Caco-2 (cell line): Measurements from ENCODE around the gene PLXDC2. TPM values are rescaled to one million over a fixed set of nuclear protein-coding genes. Genes with fewer than 3 reads are reported as not detected.
A peak's percentile ranks its signal among the peaks of the same experiment; 100 is the strongest.
"Not testable (repeated sequence)": the region's sequence is repeated elsewhere in the genome, so short reads cannot be mapped to it uniquely, and the experiment has no call there.

Experiments
- Bru-seq: library from RNA; stranded (reverse); fragments of 400-500 nt; gene quantifications from one replicate; lab custom pipeline; 2021; lab: Mats Ljungman, UMichigan
- BruChase-seq, 2 experiments: library from RNA; stranded (reverse); fragments of 400-500 nt; gene quantifications; one replicate each; lab custom pipeline; 2021; lab: Mats Ljungman, UMichigan
- BruUV-seq: library from RNA; stranded (reverse); fragments of 400-500 nt; replicated peaks from 2 replicates; lab custom pipeline; 2021; lab: Mats Ljungman, UMichigan
- CTCF ChIA-PET: fragments of 300-600 bp; sonication (Branson Sonifier 250); formaldehyde crosslinking; loops from one replicate; lab custom pipeline; 2022; ENCODE audit warnings: antibody characterized with exemption; lab: Charles Lee
- POLR2A ChIA-PET: fragments of 300-600 bp; sonication (Branson Sonifier 250); formaldehyde crosslinking; loops from one replicate; lab custom pipeline; 2022; ENCODE audit warnings: antibody characterized with exemption; lab: Charles Lee
- DNase-seq, 2 experiments: peaks; one replicate each; pipeline versions ENCODE4 v3.0.0 to v3.0.0-alpha.2; 2020 to 2022
- H3K27me3 ChIP-seq: replicated peaks from 2 replicates; pipeline ENCODE4 v1.6.0; 2011; ENCODE audit warnings: low read length; ENCODE audit not compliant: control insufficient read depth, insufficient read depth
- H3K36me3 ChIP-seq: 2 replicates; pipeline ENCODE4 v1.5.1; 2011; ENCODE audit warnings: low read length; ENCODE audit not compliant: control insufficient read depth, insufficient read depth
- H3K4me1 ChIP-seq: fragments of 250-450 bp; sonication (Bioruptor Pico); 2 replicates; pipeline ENCODE4 v1.5.1; 2020; ENCODE audit warnings: mild to moderate bottlenecking
- H3K4me3 ChIP-seq: 2 replicates; pipeline ENCODE4 v1.5.1; 2011; ENCODE audit warnings: low read depth, mild to moderate bottlenecking, control low read depth, low read length
- H3K9me3 ChIP-seq: fragments of 250-450 bp; sonication (Bioruptor Pico); 2 replicates; pipeline ENCODE4 v1.5.1; 2020; ENCODE audit warnings: mild to moderate bottlenecking, moderate library complexity
- H3K27ac Mint-ChIP-seq: one replicate; pipeline ENCODE4 v1.8.0; 2022; ENCODE audit warnings: mixed read lengths; ENCODE audit not compliant: unreplicated experiment
- H3K27me3 Mint-ChIP-seq: one replicate; pipeline ENCODE4 v1.8.0; 2022; ENCODE audit warnings: mixed read lengths; ENCODE audit not compliant: insufficient read depth, unreplicated experiment
- H3K36me3 Mint-ChIP-seq: one replicate; pipeline ENCODE4 v1.8.0; 2022; ENCODE audit warnings: mild to moderate bottlenecking, mixed read lengths; ENCODE audit not compliant: insufficient read depth, unreplicated experiment
- H3K4me1 Mint-ChIP-seq: one replicate; pipeline ENCODE4 v1.8.0; 2022; ENCODE audit warnings: low read depth, mixed read lengths; ENCODE audit not compliant: unreplicated experiment
- H3K4me3 Mint-ChIP-seq: one replicate; pipeline ENCODE4 v1.8.0; 2022; ENCODE audit warnings: mild to moderate bottlenecking, moderate library complexity, mixed read lengths; ENCODE audit not compliant: unreplicated experiment
- H3K9me3 Mint-ChIP-seq: one replicate; pipeline ENCODE4 v1.8.0; 2022; ENCODE audit warnings: mixed read lengths; ENCODE audit not compliant: unreplicated experiment
- intact Hi-C: fragments of 100-400 bp; cut with micrococcal nuclease; formaldehyde crosslinking; loops from one replicate; pipeline ENCODE4 v1.10.0; 2022; ENCODE audit not compliant: unreplicated experiment
- long read RNA-seq: library from polyadenylated mRNA; stranded (forward); transcript quantifications from one replicate; pipeline ENCODE4 v2.0.0, GENCODE V29; 2022
- total RNA-seq: library from RNA; stranded (reverse); gene quantifications from 2 replicates; pipeline ENCODE4 v1.2.3, GENCODE V29; 2022
- TF ChIP-seq, protein P1 (sequence below), 2 experiments: fragments of 200-600 bp in 1 of 2; IDR thresholded peaks; 1 replicate in 1 of 2; 2 replicates in 1 of 2; pipeline versions ENCODE4 v1.5.1 to v1.8.0; 2011 to 2022; ENCODE audit warnings: antibody characterized with exemption in 1 of 2, control low read depth in 1 of 2, inconsistent platforms in 1 of 2, low read depth in 1 of 2, low read length in 1 of 2, mild to moderate bottlenecking in 1 of 2, moderate library complexity in 1 of 2; ENCODE audit not compliant: insufficient read depth in 1 of 2, severe bottlenecking in 1 of 2, unreplicated experiment in 1 of 2

The PLXDC2 gene
- total RNA-seq (0.54 and 1.2 TPM in 2 replicates), Bru-seq, nascent RNA (percentile 42 among the genes with signal in this experiment), BruChase-seq, experiment 1, labeled RNA remaining after a 2-hour chase (percentile 36 among the genes with signal in this experiment), BruChase-seq, experiment 2, labeled RNA remaining after a 6-hour chase (percentile 41 among the genes with signal in this experiment)
- long read RNA-seq, partial matches to known transcripts: 0 of 1 reads
- long read RNA-seq, other reads (novel, unspliced or antisense): 1 of 1 reads

DNA sequence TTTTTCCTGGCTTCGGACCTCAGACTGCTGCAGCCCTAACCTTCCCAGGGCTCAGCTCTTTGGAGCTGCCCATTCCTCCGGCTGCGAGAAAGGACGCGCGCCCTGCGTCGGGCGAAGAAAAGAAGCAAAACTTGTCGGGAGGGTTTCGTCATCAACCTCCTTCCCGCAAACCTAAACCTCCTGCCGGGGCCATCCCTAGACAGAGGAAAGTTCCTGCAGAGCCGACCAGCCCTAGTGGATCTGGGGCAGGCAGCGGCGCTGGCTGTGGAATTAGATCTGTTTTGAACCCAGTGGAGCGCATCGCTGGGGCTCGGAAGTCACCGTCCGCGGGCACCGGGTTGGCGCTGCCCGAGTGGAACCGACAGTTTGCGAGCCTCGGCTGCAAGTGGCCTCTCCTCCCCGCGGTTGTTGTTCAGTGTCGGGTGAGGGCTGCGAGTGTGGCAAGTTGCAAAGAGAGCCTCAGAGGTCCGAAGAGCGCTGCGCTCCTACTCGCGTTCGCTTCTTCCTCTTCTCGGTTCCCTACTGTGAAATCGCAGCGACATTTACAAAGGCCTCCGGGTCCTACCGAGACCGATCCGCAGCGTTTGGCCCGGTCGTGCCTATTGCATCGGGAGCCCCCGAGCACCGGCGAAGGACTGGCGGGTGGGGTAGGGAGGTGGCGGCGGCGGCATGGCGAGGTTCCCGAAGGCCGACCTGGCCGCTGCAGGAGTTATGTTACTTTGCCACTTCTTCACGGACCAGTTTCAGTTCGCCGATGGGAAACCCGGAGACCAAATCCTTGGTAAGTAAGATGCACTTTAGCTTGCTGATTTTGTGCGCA is at the start of gene PLXDC2:
Gene PLXDC2 (plus strand): TSS at position 22 of the 820 bp plus-strand sequence.
- H3K9me3 Mint-ChIP-seq: no peaks in the 10 kb centered on the region
- H3K4me1 Mint-ChIP-seq: no peaks in the 10 kb centered on the region
- Histone ChIP-seq H3K27me3 (peaks cover 8% of the 10 kb centered on the region), H3K4me1 (no peaks in the 10 kb centered on the region), H3K4me3 (peak within 1 kb of the TSS; percentile 51), H3K36me3 (no peaks in the 10 kb centered on the region), H3K9me3 (no peaks in the 10 kb centered on the region)
- no peak within 1 kb of the TSS for H3K27ac Mint-ChIP-seq
- H3K4me3 Mint-ChIP-seq: peak within 1 kb of the TSS; percentile 89
- TF ChIP-seq, protein P1, sequence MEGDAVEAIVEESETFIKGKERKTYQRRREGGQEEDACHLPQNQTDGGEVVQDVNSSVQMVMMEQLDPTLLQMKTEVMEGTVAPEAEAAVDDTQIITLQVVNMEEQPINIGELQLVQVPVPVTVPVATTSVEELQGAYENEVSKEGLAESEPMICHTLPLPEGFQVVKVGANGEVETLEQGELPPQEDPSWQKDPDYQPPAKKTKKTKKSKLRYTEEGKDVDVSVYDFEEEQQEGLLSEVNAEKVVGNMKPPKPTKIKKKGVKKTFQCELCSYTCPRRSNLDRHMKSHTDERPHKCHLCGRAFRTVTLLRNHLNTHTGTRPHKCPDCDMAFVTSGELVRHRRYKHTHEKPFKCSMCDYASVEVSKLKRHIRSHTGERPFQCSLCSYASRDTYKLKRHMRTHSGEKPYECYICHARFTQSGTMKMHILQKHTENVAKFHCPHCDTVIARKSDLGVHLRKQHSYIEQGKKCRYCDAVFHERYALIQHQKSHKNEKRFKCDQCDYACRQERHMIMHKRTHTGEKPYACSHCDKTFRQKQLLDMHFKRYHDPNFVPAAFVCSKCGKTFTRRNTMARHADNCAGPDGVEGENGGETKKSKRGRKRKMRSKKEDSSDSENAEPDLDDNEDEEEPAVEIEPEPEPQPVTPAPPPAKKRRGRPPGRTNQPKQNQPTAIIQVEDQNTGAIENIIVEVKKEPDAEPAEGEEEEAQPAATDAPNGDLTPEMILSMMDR (IDR thresholded peaks at IDR 0.05; ENCODE audit: insufficient read depth in 1 of 2, low read depth in 1 of 2, low read length in 1 of 2, severe bottlenecking in 1 of 2, unreplicated experiment in 1 of 2): no peak
- intact Hi-C loops: loop anchor here (5.0 to 10.0 kb wide), 2 partner anchors 96 to 1132 kb away; no protein-coding TSS in a partner anchor
- BruUV-seq: no TSS peak
- POLR2A ChIA-PET: interaction anchor here (0.6 kb wide), 1 partner anchor 1469 kb away, joined by 9 read pairs; no protein-coding TSS in a partner anchor
- peaks cover 33% of the 10 kb centered on the region for H3K27me3 Mint-ChIP-seq
- H3K36me3 Mint-ChIP-seq: no peaks in the 10 kb centered on the region
- CTCF ChIA-PET: no interaction called here
- peak in 1 of 2 experiments; percentile 30 for DNase-seq

DNA sequence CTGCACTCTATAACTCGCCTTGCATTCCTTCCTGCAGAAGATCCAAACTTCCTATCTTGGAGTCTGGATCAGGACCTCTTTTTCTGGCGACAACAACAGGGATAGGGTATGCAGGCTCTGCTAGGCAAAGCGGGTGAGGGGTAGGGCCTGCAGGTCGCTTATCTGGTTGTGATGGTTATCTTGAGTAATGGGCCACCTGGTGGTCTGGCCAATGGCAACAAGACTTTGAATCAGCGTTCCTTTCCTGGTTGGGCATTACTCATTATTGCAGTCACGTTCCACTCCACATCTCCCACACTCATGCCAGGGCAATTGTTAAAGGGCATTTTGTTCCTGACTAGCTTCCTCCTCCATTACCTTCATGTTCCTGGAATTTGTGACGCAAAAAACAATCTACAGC is 48.4 kb upstream of the PLXDC2 start:
- CTCF ChIA-PET: no interaction called here
- no peaks in the 10 kb centered on the region for H3K27me3 Mint-ChIP-seq
- H3K9me3 Mint-ChIP-seq: no peaks in the 10 kb centered on the region
- no peaks in the 10 kb centered on the region for H3K36me3 Mint-ChIP-seq
- no TSS peak for BruUV-seq
- peaks cover 9% of the 10 kb centered on the region for H3K4me1 Mint-ChIP-seq
- Histone ChIP-seq H3K27me3 (no peaks in the 10 kb centered on the region), H3K9me3 (no peaks in the 10 kb centered on the region), H3K4me3 (no peak overlapping the region), H3K36me3 (no peaks in the 10 kb centered on the region), H3K4me1 (no peaks in the 10 kb centered on the region)
- H3K4me3 Mint-ChIP-seq: no peak overlapping the region
- intact Hi-C loops: no loop called here
- peak in 1 of 2 experiments; percentile 20 for DNase-seq
- TF ChIP-seq, protein P1 (IDR thresholded peaks at IDR 0.05; ENCODE audit: insufficient read depth in 1 of 2, low read depth in 1 of 2, low read length in 1 of 2, severe bottlenecking in 1 of 2, unreplicated experiment in 1 of 2): no peak
- no peak overlapping the region for H3K27ac Mint-ChIP-seq
- POLR2A ChIA-PET: interaction anchor here (0.5 kb wide), 1 partner anchor 12 kb away, joined by 3 read pairs; no protein-coding TSS in a partner anchor

DNA sequence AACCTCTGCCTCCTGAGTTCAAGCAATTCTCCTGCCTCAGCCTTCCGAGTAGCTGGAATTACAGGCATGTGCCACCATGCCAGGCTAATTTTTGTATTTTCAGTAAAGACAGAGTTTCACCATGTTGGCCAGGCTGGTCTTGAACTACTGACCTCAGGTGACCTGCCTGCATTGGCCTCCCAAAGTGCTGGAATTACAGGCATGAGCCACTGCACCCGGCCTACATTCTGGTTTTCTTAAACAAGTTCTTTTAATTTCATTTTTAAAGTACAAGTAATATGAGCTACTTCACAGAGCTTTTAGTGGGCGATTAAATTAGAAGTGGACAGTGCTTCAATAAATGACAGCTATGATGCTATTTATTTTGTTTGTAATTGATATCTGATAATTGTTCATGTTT is 46.4 kb upstream of the PLXDC2 start:
- intact Hi-C loops, BruUV-seq, H3K27me3 Mint-ChIP-seq, H3K9me3 Mint-ChIP-seq, H3K27ac Mint-ChIP-seq, H3K4me3 Mint-ChIP-seq, H3K4me1 ChIP-seq, H3K9me3 ChIP-seq, H3K36me3 ChIP-seq, H3K4me1 Mint-ChIP-seq, CTCF ChIA-PET, H3K36me3 Mint-ChIP-seq, POLR2A ChIA-PET, DNase-seq, H3K27me3 ChIP-seq, H3K4me3 ChIP-seq: not testable (repeated sequence)
